HCT116 (cell line): Measurements from ENCODE around the gene MUC6. TPM values are rescaled to one million over a fixed set of nuclear protein-coding genes. Genes with fewer than 3 reads are reported as not detected.

Experiments used
- ATAC-seq: fragments of 200-7000 bp; cut with Tn5 transposase; 2 replicates; pipeline ENCODE4 v1.9.1; 2020; ENCODE audit warnings: mild to moderate bottlenecking, moderate library complexity
- BruUV-seq: library from RNA; stranded (reverse); fragments of 400-500 nt; replicated peaks from 2 replicates; lab custom pipeline; 2021; lab: Mats Ljungman, UMichigan
- CTCF ChIA-PET: fragments of 300-600 bp; sonication (Branson Sonifier 250); formaldehyde crosslinking; loops from one replicate; lab custom pipeline; 2021; ENCODE audit warnings: antibody characterized with exemption; lab: Charles Lee
- POLR2A ChIA-PET: fragments of 300-600, 350-600 bp; sonication (Branson Sonifier 250); formaldehyde crosslinking; loops from one replicate; lab custom pipeline; 2021; ENCODE audit warnings: antibody characterized with exemption; lab: Charles Lee
- RAD21 ChIA-PET, 2 experiments: fragments of 300-600 bp; sonication (Branson Sonifier 250); formaldehyde crosslinking; loops; one replicate each; lab custom pipeline; 2023; ENCODE audit warnings: low total read pairs in 2 of 2; ENCODE audit not compliant: uncharacterized antibody in 2 of 2, unreplicated experiment in 2 of 2, low non-redundant PET in 1 of 2; lab: Charles Lee
- DNase-seq: peaks from one replicate; pipeline ENCODE4 v3.0.0-alpha.2; 2010; ENCODE audit warnings: low read depth, low spot score
- H2AFZ ChIP-seq: fragments of 200-600 bp; shearing (Covaris generic), sonication (generic); 2 replicates; pipeline ENCODE4 v1.6.1; 2017; ENCODE audit warnings: low read depth, mixed run types, mixed read lengths, antibody characterized with exemption, low read length; ENCODE audit not compliant: poor library complexity, severe bottlenecking
- H3K27ac ChIP-seq: 2 replicates; pipeline ENCODE4 v1.5.1; 2012; ENCODE audit warnings: low read depth, low read length
- H3K27me3 ChIP-seq: fragments of 200-600 bp; sonication (generic); 2 replicates; pipeline ENCODE4 v1.6.1; 2016; ENCODE audit warnings: mixed run types, low read length, mixed read lengths; ENCODE audit not compliant: insufficient read depth
- H3K36me3 ChIP-seq, 2 experiments: fragments of 200-500 bp in 1 of 2; fragments of 200-600 bp in 1 of 2; sonication (Bioruptor generic) in 1 of 2; sonication (generic) in 1 of 2; 2 replicates each; pipeline versions ENCODE4 v1.5.1 to v1.6.1; 2014 to 2016; ENCODE audit warnings: low read length in 2 of 2, inconsistent platforms in 1 of 2, mixed read lengths in 1 of 2, mixed run types in 1 of 2; ENCODE audit not compliant: insufficient read depth in 2 of 2, control insufficient read depth in 1 of 2
- H3K4me1 ChIP-seq, 2 experiments: fragments of 200-600 bp in 1 of 2; sonication (generic) in 1 of 2; 2 replicates each; pipeline versions ENCODE4 v1.5.1 to v1.6.1; 2012 to 2017; ENCODE audit warnings: low read length in 2 of 2, inconsistent platforms in 1 of 2, mild to moderate bottlenecking in 1 of 2, mixed read lengths in 1 of 2, mixed run types in 1 of 2, moderate library complexity in 1 of 2; ENCODE audit not compliant: insufficient read depth in 2 of 2, control insufficient read depth in 1 of 2
- H3K4me2 ChIP-seq: fragments of 200-600 bp; sonication (generic); 2 replicates; pipeline ENCODE4 v1.6.1; 2017; ENCODE audit warnings: mixed run types, low read length, mixed read lengths
- H3K4me3 ChIP-seq, 2 experiments: fragments of 200-600 bp in 1 of 2; sonication (generic) in 1 of 2; replicated peaks in 1 of 2; 2 replicates each; pipeline ENCODE4 v1.5.1; 2011 to 2016; ENCODE audit warnings: low read length in 2 of 2, control low read depth in 1 of 2, low read depth in 1 of 2, mild to moderate bottlenecking in 1 of 2, mixed read lengths in 1 of 2, mixed run types in 1 of 2
- H3K79me2 ChIP-seq: fragments of 200-600 bp; sonication (generic); 2 replicates; pipeline ENCODE4 v1.6.1; 2017; ENCODE audit warnings: mild to moderate bottlenecking, mixed run types, low read length, moderate library complexity, mixed read lengths; ENCODE audit not compliant: insufficient read depth
- H3K9ac ChIP-seq: fragments of 200-600 bp; sonication (generic); 2 replicates; pipeline ENCODE4 v1.6.1; 2016; ENCODE audit warnings: low read length, mixed read lengths
- H3K9me2 ChIP-seq: fragments of 200-600 bp; sonication (generic), shearing (Covaris generic); 2 replicates; pipeline ENCODE4 v1.6.1; 2017; ENCODE audit warnings: mixed run types, mild to moderate bottlenecking, moderate library complexity; ENCODE audit not compliant: insufficient read depth
- H3K9me3 ChIP-seq, 2 experiments: fragments of 200-500 bp in 1 of 2; fragments of 200-600 bp in 1 of 2; sonication (Bioruptor generic) in 1 of 2; sonication (generic) in 1 of 2; 2 replicates each; pipeline ENCODE4 v1.6.1; 2014 to 2017; ENCODE audit warnings: low read length in 2 of 2, mixed read lengths in 2 of 2, inconsistent platforms in 1 of 2, low read depth in 1 of 2, mild to moderate bottlenecking in 1 of 2, mixed run types in 1 of 2, moderate library complexity in 1 of 2; ENCODE audit not compliant: control insufficient read depth in 1 of 2, insufficient read depth in 1 of 2
- H4K20me1 ChIP-seq: fragments of 200-600 bp; sonication (generic), shearing (Covaris generic); 2 replicates; pipeline ENCODE4 v1.6.1; 2017; ENCODE audit warnings: mixed run types, mild to moderate bottlenecking, moderate library complexity; ENCODE audit not compliant: insufficient read depth
- EGR1 ChIP-seq: IDR thresholded peaks from 2 replicates; pipeline ENCODE4 v1.6.1; 2012; ENCODE audit warnings: low read depth
- EZH2 ChIP-seq: fragments of 200-600 bp; sonication (generic); IDR thresholded peaks from 2 replicates; pipeline ENCODE4 v1.6.1; 2017; ENCODE audit warnings: antibody characterized with exemption, mixed run types
- FOSL1 ChIP-seq: IDR thresholded peaks from 2 replicates; pipeline ENCODE4 v1.6.1; 2012; ENCODE audit warnings: low read depth
- JUND ChIP-seq: IDR thresholded peaks from 2 replicates; pipeline ENCODE4 v1.6.1; 2012
- POLR2AphosphoS5 ChIP-seq: IDR thresholded peaks from 2 replicates; pipeline ENCODE4 v1.6.1; 2011; ENCODE audit warnings: mild to moderate bottlenecking, low read depth, low read length, moderate library complexity
- SIN3A ChIP-seq: IDR thresholded peaks from 2 replicates; pipeline ENCODE4 v1.6.1; 2012; ENCODE audit warnings: low read depth
- SRF ChIP-seq: IDR thresholded peaks from 2 replicates; pipeline ENCODE4 v1.6.1; 2012; ENCODE audit warnings: low read depth
- TCF7L2 ChIP-seq: IDR thresholded peaks from 2 replicates; pipeline ENCODE4 v1.7.0; 2011; ENCODE audit warnings: borderline replicate concordance, inconsistent platforms; ENCODE audit not compliant: insufficient read depth, insufficient read length; ENCODE audit errors: extremely low read depth
- YY1 ChIP-seq: IDR thresholded peaks from 2 replicates; pipeline ENCODE4 v1.6.1; 2011; ENCODE audit warnings: low read length, low read depth, moderate library complexity, mild to moderate bottlenecking; ENCODE audit not compliant: insufficient replicate concordance; ENCODE audit errors: extremely low read depth
- ZFX ChIP-seq: fragments of 450-650 bp; IDR thresholded peaks from 2 replicates; pipeline ENCODE4 v1.6.1; 2017
- intact Hi-C: fragments of 100-400 bp; cut with micrococcal nuclease; formaldehyde crosslinking; loops from 2 replicates; pipeline ENCODE4 v1.10.0; 2022
- total RNA-seq: library from RNA; stranded (reverse); gene quantifications from one replicate; pipeline ENCODE4 v1.2.1, GENCODE V29; 2021; ENCODE audit not compliant: unreplicated experiment
- TF ChIP-seq, protein P1 (sequence below), 3 experiments: fragments of 200-600 bp in 1 of 3; sonication (generic) in 1 of 3; IDR thresholded peaks in 2 of 3; conservative IDR thresholded peaks in 1 of 3; 2 replicates each; pipeline ENCODE4 v1.5.1; 2012 to 2017; ENCODE audit warnings: low read depth in 2 of 3, low read length in 2 of 3, antibody characterized with exemption in 1 of 3, borderline replicate concordance in 1 of 3, control low read depth in 1 of 3, mild to moderate bottlenecking in 1 of 3, mixed read lengths in 1 of 3, mixed run types in 1 of 3, moderate library complexity in 1 of 3; ENCODE audit not compliant: insufficient read depth in 1 of 3
- TF ChIP-seq, protein P2 (sequence below): IDR thresholded peaks from 2 replicates; pipeline ENCODE4 v1.6.1; 2012
- TF ChIP-seq, protein P3 (sequence below): IDR thresholded peaks from 2 replicates; pipeline ENCODE4 v1.6.1; 2011; ENCODE audit warnings: mild to moderate bottlenecking, low read length, moderate library complexity; ENCODE audit not compliant: insufficient replicate concordance; ENCODE audit errors: extremely low read depth

Gene MUC6
- total RNA-seq, 1 experiment from 2014 or later: 0.02 TPM

DNA sequence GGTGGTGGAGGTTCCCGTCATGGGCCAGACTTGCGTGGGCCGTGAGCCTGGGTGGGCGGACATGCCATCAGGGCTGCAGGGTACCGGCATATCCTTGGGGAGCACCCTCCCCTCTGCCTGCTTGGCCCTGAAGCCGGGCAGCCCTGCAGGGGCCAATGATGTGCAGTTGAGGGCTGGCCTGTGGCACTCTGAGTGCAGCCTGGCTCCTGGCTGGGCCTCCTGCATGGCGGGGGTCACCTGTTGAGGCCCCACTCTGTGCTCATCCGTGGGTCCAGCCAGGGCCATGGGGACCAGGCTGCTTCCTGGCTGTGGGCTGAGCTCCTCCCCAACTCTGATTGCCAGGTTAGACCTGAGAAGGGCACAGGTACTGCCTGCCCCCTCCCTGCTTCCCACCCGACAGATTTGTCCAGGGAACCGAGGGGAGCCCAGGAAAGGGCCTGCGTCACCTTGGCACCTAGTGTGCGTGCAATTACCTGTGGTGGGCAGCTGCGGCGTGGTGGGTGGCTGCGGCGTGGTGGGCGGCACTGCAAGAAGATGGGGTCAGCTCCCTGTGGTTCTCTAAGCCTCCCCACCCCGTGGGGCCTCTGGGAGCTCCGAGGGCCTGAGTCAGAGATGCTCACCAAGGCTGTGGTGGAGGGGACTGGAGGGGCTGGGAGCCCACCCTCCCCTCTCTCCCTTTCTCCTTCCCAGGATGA is 16.2 kb downstream of the MUC6 start:
- Histone ChIP-seq H3K4me2 (no peak overlapping the region), H2AFZ (no peak overlapping the region), H3K9me3 (no peaks in the 10 kb centered on the region), H3K4me3 (no peak overlapping the region), H3K9me2 (no peaks in the 10 kb centered on the region), H3K27me3 (no peaks in the 10 kb centered on the region), H3K27ac (no peak overlapping the region), H4K20me1 (no peaks in the 10 kb centered on the region), H3K36me3 (no peaks in the 10 kb centered on the region), H3K79me2 (no peaks in the 10 kb centered on the region), H3K4me1 (no peaks in the 10 kb centered on the region), H3K9ac (no peak overlapping the region)
- intact Hi-C loops: no loop called here
- ATAC-seq: no peak
- no peak for DNase-seq
- ChIA-PET RAD21 (no interaction called here), CTCF (no interaction called here), POLR2A (no interaction called here)
- BruUV-seq: no TSS peak
- no peak for TF ChIP-seq POLR2AphosphoS5
- no peak for TF ChIP-seq EGR1
- TF ChIP-seq YY1: no peak
- no peak for TF ChIP-seq JUND
- TF ChIP-seq TCF7L2: no peak
- no peak for TF ChIP-seq ZFX
- TF ChIP-seq, protein P1, sequence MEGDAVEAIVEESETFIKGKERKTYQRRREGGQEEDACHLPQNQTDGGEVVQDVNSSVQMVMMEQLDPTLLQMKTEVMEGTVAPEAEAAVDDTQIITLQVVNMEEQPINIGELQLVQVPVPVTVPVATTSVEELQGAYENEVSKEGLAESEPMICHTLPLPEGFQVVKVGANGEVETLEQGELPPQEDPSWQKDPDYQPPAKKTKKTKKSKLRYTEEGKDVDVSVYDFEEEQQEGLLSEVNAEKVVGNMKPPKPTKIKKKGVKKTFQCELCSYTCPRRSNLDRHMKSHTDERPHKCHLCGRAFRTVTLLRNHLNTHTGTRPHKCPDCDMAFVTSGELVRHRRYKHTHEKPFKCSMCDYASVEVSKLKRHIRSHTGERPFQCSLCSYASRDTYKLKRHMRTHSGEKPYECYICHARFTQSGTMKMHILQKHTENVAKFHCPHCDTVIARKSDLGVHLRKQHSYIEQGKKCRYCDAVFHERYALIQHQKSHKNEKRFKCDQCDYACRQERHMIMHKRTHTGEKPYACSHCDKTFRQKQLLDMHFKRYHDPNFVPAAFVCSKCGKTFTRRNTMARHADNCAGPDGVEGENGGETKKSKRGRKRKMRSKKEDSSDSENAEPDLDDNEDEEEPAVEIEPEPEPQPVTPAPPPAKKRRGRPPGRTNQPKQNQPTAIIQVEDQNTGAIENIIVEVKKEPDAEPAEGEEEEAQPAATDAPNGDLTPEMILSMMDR (IDR thresholded peaks at IDR 0.05 in 2 of 3, conservative IDR thresholded peaks at IDR 0.05 in 1 of 3; ENCODE audit: borderline replicate concordance in 1 of 3, insufficient read depth in 1 of 3, low read depth in 2 of 3, low read length in 2 of 3): no peak
- no peak for TF ChIP-seq FOSL1
- TF ChIP-seq, protein P2, sequence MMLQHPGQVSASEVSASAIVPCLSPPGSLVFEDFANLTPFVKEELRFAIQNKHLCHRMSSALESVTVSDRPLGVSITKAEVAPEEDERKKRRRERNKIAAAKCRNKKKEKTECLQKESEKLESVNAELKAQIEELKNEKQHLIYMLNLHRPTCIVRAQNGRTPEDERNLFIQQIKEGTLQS: no peak
- TF ChIP-seq EZH2: no peak
- TF ChIP-seq, protein P3, sequence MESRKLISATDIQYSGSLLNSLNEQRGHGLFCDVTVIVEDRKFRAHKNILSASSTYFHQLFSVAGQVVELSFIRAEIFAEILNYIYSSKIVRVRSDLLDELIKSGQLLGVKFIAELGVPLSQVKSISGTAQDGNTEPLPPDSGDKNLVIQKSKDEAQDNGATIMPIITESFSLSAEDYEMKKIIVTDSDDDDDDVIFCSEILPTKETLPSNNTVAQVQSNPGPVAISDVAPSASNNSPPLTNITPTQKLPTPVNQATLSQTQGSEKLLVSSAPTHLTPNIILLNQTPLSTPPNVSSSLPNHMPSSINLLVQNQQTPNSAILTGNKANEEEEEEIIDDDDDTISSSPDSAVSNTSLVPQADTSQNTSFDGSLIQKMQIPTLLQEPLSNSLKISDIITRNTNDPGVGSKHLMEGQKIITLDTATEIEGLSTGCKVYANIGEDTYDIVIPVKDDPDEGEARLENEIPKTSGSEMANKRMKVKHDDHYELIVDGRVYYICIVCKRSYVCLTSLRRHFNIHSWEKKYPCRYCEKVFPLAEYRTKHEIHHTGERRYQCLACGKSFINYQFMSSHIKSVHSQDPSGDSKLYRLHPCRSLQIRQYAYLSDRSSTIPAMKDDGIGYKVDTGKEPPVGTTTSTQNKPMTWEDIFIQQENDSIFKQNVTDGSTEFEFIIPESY: no peak
- no peak for TF ChIP-seq SIN3A
- TF ChIP-seq SRF: no peak
